Neural progenitor cell (in vitro differentiated cells): ENCODE measurements around the gene ETV6. TPM values are rescaled to one million over a fixed set of nuclear protein-coding genes. Genes with fewer than 3 reads are reported as not detected.

Experiments
- DNase-seq: peaks from one replicate; pipeline ENCODE4 v3.0.0-alpha.2; 2016; ENCODE audit warnings: low spot score
- H2AFZ ChIP-seq: fragments of 200-600 bp; sonication (generic); replicated peaks from 2 replicates; pipeline ENCODE4 v1.6.1; 2016; ENCODE audit warnings: antibody characterized with exemption
- H3F3A ChIP-seq: fragments of 200-600 bp; sonication (generic); 2 replicates; pipeline ENCODE4 v1.6.1; 2016; ENCODE audit warnings: antibody characterized with exemption, low read depth
- H3K27ac ChIP-seq: fragments of 200-600 bp; sonication (generic); 2 replicates; pipeline ENCODE4 v1.5.1; 2016; ENCODE audit warnings: mild to moderate bottlenecking
- H3K27me3 ChIP-seq: fragments of 200-600 bp; sonication (generic); 2 replicates; pipeline ENCODE4 v1.6.1; 2016; ENCODE audit warnings: mild to moderate bottlenecking, moderate library complexity
- H3K36me3 ChIP-seq: fragments of 200-600 bp; sonication (generic); 2 replicates; pipeline ENCODE4 v1.5.1; 2016
- H3K4me1 ChIP-seq: fragments of 200-600 bp; sonication (generic); 2 replicates; pipeline ENCODE4 v1.6.1; 2016; ENCODE audit warnings: mixed run types
- H3K4me2 ChIP-seq: fragments of 200-600 bp; sonication (generic); 2 replicates; pipeline ENCODE4 v1.6.1; 2016
- H3K4me3 ChIP-seq: fragments of 200-600 bp; sonication (generic); 2 replicates; pipeline ENCODE4 v1.5.1; 2016
- H3K79me2 ChIP-seq: fragments of 200-600 bp; sonication (generic); 2 replicates; pipeline ENCODE4 v1.6.1; 2016; ENCODE audit warnings: low read depth
- H3K9ac ChIP-seq: fragments of 200-600 bp; sonication (generic); 2 replicates; pipeline ENCODE4 v1.6.1; 2016
- H3K9me3 ChIP-seq: fragments of 200-600 bp; sonication (generic); 2 replicates; pipeline ENCODE4 v1.5.1; 2016; ENCODE audit warnings: low read depth
- H4K20me1 ChIP-seq: fragments of 200-600 bp; sonication (generic); 2 replicates; pipeline ENCODE4 v1.6.1; 2016; ENCODE audit warnings: low read depth
- H3K27ac Mint-ChIP-seq: 3 replicates; pipeline ENCODE4 v1.8.0; 2021; ENCODE audit warnings: mixed read lengths
- H3K27me3 Mint-ChIP-seq: 2 replicates; pipeline ENCODE4 v1.8.0; 2022; ENCODE audit warnings: low read depth, mild to moderate bottlenecking, inconsistent platforms, moderate library complexity, mixed read lengths; ENCODE audit not compliant: insufficient read depth
- H3K36me3 Mint-ChIP-seq: 3 replicates; pipeline ENCODE4 v1.8.0; 2021; ENCODE audit warnings: mixed read lengths
- H3K4me1 Mint-ChIP-seq: 3 replicates; pipeline ENCODE4 v1.8.0; 2021; ENCODE audit warnings: mixed read lengths
- H3K4me3 Mint-ChIP-seq: 3 replicates; pipeline ENCODE4 v1.8.0; 2021; ENCODE audit warnings: mild to moderate bottlenecking, moderate library complexity, mixed read lengths
- H3K9me3 Mint-ChIP-seq: 3 replicates; pipeline ENCODE4 v1.8.0; 2020; ENCODE audit warnings: mixed read lengths
- EZH2 ChIP-seq: fragments of 200-600 bp; sonication (generic); IDR thresholded peaks from 2 replicates; pipeline ENCODE4 v1.6.1; 2017; ENCODE audit warnings: antibody characterized with exemption, mild to moderate bottlenecking, moderate library complexity
- EZH2phosphoT487 ChIP-seq: fragments of 200-600 bp; sonication (generic); IDR thresholded peaks from 2 replicates; pipeline ENCODE4 v1.6.1; 2017; ENCODE audit warnings: antibody characterized with exemption
- total RNA-seq: library from RNA; depleted of rRNA; stranded (reverse); fragments of >200 nt; gene quantifications from 2 replicates; pipeline ENCODE4 v1.2.3, GENCODE V29; 2015; ENCODE audit warnings: low replicate concordance
- TF ChIP-seq, protein P1 (sequence below): fragments of 200-600 bp; sonication (generic); IDR thresholded peaks from 2 replicates; pipeline ENCODE4 v1.5.1; 2017; ENCODE audit warnings: antibody characterized with exemption, mild to moderate bottlenecking

ETV6 gene
- total RNA-seq, 1 donor from 2014 or later: 6.2 TPM

DNA sequence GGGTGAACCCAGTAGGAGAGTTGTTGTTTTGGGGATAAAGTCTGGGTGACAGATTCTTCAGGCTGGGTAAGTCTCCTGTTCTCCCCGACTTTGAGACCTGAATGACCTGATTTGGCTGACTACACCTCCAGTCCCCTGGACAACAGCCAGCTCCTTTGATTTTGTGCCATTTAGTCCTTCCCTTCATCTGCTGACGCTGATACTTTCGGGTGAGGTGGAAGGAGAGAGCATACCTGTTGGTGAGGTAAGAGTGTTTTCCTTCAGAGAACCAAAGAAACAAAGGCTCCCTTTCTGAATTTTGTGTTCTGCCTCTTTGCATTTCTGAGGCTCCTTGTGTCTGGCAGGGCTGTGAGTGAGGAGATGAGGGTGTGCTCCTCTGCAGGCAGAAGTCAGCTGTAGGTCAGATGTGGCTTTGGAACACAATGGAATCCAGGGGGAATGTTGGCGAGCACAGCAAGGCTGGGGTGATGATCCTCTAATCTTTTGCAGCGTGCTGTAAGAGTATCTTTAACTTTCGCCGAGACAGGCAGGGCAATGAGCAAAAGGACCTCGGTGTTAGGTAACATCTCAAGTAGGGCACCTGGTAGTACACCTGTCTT is 12.1 kb downstream of the ETV6 start:
- H2AFZ ChIP-seq: no peak overlapping the region
- H3K36me3 ChIP-seq: no peaks in the 10 kb centered on the region
- Mint-ChIP-seq H3K4me1 (peaks cover 15% of the 10 kb centered on the region), H3K9me3 (no peaks in the 10 kb centered on the region), H3K27me3 (peaks cover 2% of the 10 kb centered on the region), H3K4me3 (no peak overlapping the region), H3K27ac (no peak overlapping the region), H3K36me3 (peaks cover 30% of the 10 kb centered on the region)
- peaks cover 13% of the 10 kb centered on the region for H4K20me1 ChIP-seq
- H3K9ac ChIP-seq: no peak overlapping the region
- no peaks in the 10 kb centered on the region for H3K9me3 ChIP-seq
- no peak overlapping the region for H3K4me2 ChIP-seq
- H3F3A ChIP-seq: no peaks in the 10 kb centered on the region
- no peak overlapping the region for H3K4me3 ChIP-seq
- H3K27me3 ChIP-seq: no peaks in the 10 kb centered on the region
- no peak overlapping the region for H3K27ac ChIP-seq
- no peak for DNase-seq
- TF ChIP-seq, protein P1, sequence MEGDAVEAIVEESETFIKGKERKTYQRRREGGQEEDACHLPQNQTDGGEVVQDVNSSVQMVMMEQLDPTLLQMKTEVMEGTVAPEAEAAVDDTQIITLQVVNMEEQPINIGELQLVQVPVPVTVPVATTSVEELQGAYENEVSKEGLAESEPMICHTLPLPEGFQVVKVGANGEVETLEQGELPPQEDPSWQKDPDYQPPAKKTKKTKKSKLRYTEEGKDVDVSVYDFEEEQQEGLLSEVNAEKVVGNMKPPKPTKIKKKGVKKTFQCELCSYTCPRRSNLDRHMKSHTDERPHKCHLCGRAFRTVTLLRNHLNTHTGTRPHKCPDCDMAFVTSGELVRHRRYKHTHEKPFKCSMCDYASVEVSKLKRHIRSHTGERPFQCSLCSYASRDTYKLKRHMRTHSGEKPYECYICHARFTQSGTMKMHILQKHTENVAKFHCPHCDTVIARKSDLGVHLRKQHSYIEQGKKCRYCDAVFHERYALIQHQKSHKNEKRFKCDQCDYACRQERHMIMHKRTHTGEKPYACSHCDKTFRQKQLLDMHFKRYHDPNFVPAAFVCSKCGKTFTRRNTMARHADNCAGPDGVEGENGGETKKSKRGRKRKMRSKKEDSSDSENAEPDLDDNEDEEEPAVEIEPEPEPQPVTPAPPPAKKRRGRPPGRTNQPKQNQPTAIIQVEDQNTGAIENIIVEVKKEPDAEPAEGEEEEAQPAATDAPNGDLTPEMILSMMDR: no peak
- no peak for TF ChIP-seq EZH2
- no peak for TF ChIP-seq EZH2phosphoT487
- H3K79me2 ChIP-seq: peaks cover 10% of the 10 kb centered on the region
- H3K4me1 ChIP-seq: peaks cover 12% of the 10 kb centered on the region

DNA sequence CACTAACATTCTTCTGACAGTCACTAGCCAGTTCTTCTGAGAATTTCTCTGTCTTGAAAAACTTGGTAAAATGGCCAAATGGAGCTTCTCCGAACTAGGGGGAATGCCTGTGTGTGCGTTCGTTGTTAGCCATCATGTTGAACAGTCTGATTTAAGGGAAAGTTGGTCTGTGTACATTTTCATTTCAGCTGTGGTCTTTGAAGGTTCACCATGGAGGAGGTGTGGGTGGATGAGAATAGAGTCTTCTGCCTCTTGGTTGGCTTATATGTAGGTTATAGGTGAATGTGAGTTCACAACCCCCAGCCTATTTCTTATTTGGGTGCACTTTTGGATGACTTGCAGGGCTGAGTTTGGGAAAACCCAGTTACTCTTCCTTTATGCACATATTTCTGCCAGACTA is 12.9 kb downstream of the ETV6 start:
- H3K9me3 ChIP-seq: no peaks in the 10 kb centered on the region
- no peaks in the 10 kb centered on the region for H3F3A ChIP-seq
- peaks cover 6% of the 10 kb centered on the region for H3K79me2 ChIP-seq
- Mint-ChIP-seq H3K4me3 (no peak overlapping the region), H3K36me3 (peaks cover 28% of the 10 kb centered on the region), H3K4me1 (peaks cover 9% of the 10 kb centered on the region), H3K9me3 (no peaks in the 10 kb centered on the region), H3K27me3 (peaks cover 2% of the 10 kb centered on the region), H3K27ac (no peak overlapping the region)
- H3K36me3 ChIP-seq: no peaks in the 10 kb centered on the region
- H3K27me3 ChIP-seq: no peaks in the 10 kb centered on the region
- peaks cover 15% of the 10 kb centered on the region for H3K4me1 ChIP-seq
- H2AFZ ChIP-seq: no peak overlapping the region
- no peak overlapping the region for H3K4me3 ChIP-seq
- no peak overlapping the region for H3K9ac ChIP-seq
- peaks cover 13% of the 10 kb centered on the region for H4K20me1 ChIP-seq
- no peak overlapping the region for H3K27ac ChIP-seq
- H3K4me2 ChIP-seq: no peak overlapping the region
- TF ChIP-seq, protein P1: no peak
- TF ChIP-seq EZH2phosphoT487 (no peak), EZH2 (no peak)
- DNase-seq: no peak

DNA sequence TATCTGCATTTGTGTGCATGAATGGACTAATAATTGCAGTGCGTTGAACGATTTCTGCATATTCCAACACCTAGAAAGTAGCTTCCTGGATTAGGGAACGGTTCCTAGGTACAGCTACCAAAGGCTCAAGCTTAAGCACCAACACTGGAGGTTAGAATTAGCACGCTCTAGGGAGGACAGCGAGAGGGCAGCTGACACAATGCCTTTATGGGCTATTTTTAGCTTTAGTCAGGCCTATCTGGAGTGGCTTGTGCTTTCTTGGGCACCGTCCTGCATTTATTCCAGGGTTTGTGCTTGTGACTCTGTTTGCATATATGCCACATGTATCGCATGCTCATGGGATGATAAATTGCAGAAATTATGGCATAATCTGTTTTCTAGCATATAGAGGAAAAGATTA is 13.7 kb downstream of the ETV6 start:
- Histone ChIP-seq H3K27me3 (no peaks in the 10 kb centered on the region), H3K79me2 (peaks cover 6% of the 10 kb centered on the region), H4K20me1 (peaks cover 6% of the 10 kb centered on the region), H2AFZ (no peak overlapping the region), H3K4me1 (peaks cover 15% of the 10 kb centered on the region), H3K9ac (no peak overlapping the region), H3K9me3 (no peaks in the 10 kb centered on the region), H3K4me2 (no peak overlapping the region), H3K4me3 (no peak overlapping the region), H3K36me3 (no peaks in the 10 kb centered on the region), H3K27ac (no peak overlapping the region), H3F3A (no peaks in the 10 kb centered on the region)
- no peak overlapping the region for H3K27ac Mint-ChIP-seq
- H3K4me1 Mint-ChIP-seq: peaks cover 4% of the 10 kb centered on the region
- H3K36me3 Mint-ChIP-seq: peaks cover 28% of the 10 kb centered on the region
- peaks cover 2% of the 10 kb centered on the region for H3K27me3 Mint-ChIP-seq
- no peak for DNase-seq
- no peak overlapping the region for H3K4me3 Mint-ChIP-seq
- H3K9me3 Mint-ChIP-seq: no peaks in the 10 kb centered on the region
- TF ChIP-seq, protein P1: no peak
- TF ChIP-seq EZH2phosphoT487: no peak
- no peak for TF ChIP-seq EZH2
